Measurements from ENCODE around the gene CFAP46. TPM values are rescaled to one million over a fixed set of nuclear protein-coding genes. Genes with fewer than 3 reads are reported as not detected.

The CFAP46 gene
- total and polyA plus RNA-seq, 4 donors, result 0.33 to 0.59 (median 0.42) TPM

DNA sequence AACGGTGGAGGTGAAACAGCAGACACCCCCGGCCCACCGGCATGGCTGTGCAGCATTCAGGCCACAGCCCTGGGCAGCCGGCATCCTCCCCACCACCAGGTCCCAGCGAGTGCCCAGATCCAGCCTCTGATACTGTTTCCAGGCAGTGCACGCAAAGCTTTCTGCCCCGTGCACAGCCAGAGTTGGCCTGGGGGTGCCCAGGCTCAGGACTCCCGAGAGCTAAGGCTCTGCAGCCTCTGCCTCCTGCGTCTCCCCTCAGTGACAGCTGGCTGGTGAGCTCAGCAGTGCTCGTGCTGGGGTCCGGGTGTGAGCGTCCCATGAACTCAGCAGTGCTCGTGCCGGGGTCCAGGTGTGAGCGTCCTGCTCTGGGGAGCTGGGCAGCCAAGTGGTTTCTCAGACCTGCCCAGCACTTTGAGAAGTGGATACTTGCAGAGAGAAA, 65.4 kb downstream of the CFAP46 start:
- DNase-seq (ENCODE audit: low spot score), result no peak
- no peaks in the 10 kb centered on the region for H3K4me1 ChIP-seq (ENCODE audit: control insufficient read depth in 4 of 4, insufficient read depth in 4 of 4, low read length in 3 of 4)
- no peak overlapping the region for H3K4me3 ChIP-seq (ENCODE audit: low read depth in 1 of 3, low read length in 3 of 3)
- peaks cover 0 to 4% (median 0%) of the 10 kb centered on the region in 4 donors for H3K27me3 ChIP-seq (ENCODE audit: control insufficient read depth in 4 of 4, insufficient read depth in 4 of 4, low read length in 3 of 4)
- no peaks in the 10 kb centered on the region for H3K9me3 ChIP-seq (ENCODE audit: control insufficient read depth in 4 of 4, low read length in 3 of 4)
- no peak for TF ChIP-seq RAD21 (IDR thresholded peaks at IDR 0.05)
- TF ChIP-seq HNF4A (conservative IDR thresholded peaks at IDR 0.05), result no peak
- TF ChIP-seq JUND (IDR thresholded peaks at IDR 0.05), result no peak
- TF ChIP-seq, protein P1, sequence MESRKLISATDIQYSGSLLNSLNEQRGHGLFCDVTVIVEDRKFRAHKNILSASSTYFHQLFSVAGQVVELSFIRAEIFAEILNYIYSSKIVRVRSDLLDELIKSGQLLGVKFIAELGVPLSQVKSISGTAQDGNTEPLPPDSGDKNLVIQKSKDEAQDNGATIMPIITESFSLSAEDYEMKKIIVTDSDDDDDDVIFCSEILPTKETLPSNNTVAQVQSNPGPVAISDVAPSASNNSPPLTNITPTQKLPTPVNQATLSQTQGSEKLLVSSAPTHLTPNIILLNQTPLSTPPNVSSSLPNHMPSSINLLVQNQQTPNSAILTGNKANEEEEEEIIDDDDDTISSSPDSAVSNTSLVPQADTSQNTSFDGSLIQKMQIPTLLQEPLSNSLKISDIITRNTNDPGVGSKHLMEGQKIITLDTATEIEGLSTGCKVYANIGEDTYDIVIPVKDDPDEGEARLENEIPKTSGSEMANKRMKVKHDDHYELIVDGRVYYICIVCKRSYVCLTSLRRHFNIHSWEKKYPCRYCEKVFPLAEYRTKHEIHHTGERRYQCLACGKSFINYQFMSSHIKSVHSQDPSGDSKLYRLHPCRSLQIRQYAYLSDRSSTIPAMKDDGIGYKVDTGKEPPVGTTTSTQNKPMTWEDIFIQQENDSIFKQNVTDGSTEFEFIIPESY (IDR thresholded peaks at IDR 0.05), result no peak
- no peak for TF ChIP-seq FOXA1 (IDR thresholded peaks at IDR 0.05)
- TF ChIP-seq, protein P2, sequence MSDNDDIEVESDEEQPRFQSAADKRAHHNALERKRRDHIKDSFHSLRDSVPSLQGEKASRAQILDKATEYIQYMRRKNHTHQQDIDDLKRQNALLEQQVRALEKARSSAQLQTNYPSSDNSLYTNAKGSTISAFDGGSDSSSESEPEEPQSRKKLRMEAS (IDR thresholded peaks at IDR 0.05), result no peak
- TF ChIP-seq, protein P3, sequence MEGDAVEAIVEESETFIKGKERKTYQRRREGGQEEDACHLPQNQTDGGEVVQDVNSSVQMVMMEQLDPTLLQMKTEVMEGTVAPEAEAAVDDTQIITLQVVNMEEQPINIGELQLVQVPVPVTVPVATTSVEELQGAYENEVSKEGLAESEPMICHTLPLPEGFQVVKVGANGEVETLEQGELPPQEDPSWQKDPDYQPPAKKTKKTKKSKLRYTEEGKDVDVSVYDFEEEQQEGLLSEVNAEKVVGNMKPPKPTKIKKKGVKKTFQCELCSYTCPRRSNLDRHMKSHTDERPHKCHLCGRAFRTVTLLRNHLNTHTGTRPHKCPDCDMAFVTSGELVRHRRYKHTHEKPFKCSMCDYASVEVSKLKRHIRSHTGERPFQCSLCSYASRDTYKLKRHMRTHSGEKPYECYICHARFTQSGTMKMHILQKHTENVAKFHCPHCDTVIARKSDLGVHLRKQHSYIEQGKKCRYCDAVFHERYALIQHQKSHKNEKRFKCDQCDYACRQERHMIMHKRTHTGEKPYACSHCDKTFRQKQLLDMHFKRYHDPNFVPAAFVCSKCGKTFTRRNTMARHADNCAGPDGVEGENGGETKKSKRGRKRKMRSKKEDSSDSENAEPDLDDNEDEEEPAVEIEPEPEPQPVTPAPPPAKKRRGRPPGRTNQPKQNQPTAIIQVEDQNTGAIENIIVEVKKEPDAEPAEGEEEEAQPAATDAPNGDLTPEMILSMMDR (IDR thresholded peaks at IDR 0.05; ENCODE audit: low read depth, low read length, missing input control), result no peak
- no peak for TF ChIP-seq EGR1 (IDR thresholded peaks at IDR 0.05; ENCODE audit: low read depth in 2 of 2)
- TF ChIP-seq YY1 (IDR thresholded peaks at IDR 0.05), result no peak
- TF ChIP-seq GABPA (IDR thresholded peaks at IDR 0.05 in 1 of 2, conservative IDR thresholded peaks at IDR 0.05 in 1 of 2), result no peak
- TF ChIP-seq HNF4G (IDR thresholded peaks at IDR 0.05), result no peak
- TF ChIP-seq FOXA2 (IDR thresholded peaks at IDR 0.05), result no peak
- no peak for TF ChIP-seq RXRA (IDR thresholded peaks at IDR 0.05)
- no peak for TF ChIP-seq SP1 (IDR thresholded peaks at IDR 0.05)
- TF ChIP-seq, protein P4, sequence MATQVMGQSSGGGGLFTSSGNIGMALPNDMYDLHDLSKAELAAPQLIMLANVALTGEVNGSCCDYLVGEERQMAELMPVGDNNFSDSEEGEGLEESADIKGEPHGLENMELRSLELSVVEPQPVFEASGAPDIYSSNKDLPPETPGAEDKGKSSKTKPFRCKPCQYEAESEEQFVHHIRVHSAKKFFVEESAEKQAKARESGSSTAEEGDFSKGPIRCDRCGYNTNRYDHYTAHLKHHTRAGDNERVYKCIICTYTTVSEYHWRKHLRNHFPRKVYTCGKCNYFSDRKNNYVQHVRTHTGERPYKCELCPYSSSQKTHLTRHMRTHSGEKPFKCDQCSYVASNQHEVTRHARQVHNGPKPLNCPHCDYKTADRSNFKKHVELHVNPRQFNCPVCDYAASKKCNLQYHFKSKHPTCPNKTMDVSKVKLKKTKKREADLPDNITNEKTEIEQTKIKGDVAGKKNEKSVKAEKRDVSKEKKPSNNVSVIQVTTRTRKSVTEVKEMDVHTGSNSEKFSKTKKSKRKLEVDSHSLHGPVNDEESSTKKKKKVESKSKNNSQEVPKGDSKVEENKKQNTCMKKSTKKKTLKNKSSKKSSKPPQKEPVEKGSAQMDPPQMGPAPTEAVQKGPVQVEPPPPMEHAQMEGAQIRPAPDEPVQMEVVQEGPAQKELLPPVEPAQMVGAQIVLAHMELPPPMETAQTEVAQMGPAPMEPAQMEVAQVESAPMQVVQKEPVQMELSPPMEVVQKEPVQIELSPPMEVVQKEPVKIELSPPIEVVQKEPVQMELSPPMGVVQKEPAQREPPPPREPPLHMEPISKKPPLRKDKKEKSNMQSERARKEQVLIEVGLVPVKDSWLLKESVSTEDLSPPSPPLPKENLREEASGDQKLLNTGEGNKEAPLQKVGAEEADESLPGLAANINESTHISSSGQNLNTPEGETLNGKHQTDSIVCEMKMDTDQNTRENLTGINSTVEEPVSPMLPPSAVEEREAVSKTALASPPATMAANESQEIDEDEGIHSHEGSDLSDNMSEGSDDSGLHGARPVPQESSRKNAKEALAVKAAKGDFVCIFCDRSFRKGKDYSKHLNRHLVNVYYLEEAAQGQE (IDR thresholded peaks at IDR 0.05), result no peak
- TF ChIP-seq NR2F2 (IDR thresholded peaks at IDR 0.05), result no peak
- TF ChIP-seq, protein P5, sequence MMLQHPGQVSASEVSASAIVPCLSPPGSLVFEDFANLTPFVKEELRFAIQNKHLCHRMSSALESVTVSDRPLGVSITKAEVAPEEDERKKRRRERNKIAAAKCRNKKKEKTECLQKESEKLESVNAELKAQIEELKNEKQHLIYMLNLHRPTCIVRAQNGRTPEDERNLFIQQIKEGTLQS (IDR thresholded peaks at IDR 0.05), result no peak
- no peak for TF ChIP-seq TAF1 (conservative IDR thresholded peaks at IDR 0.05)
- H3K36me3 ChIP-seq (ENCODE audit: control insufficient read depth in 4 of 4, insufficient read depth in 3 of 4, low read depth in 1 of 4, low read length in 3 of 4), result no peaks in the 10 kb centered on the region
- H3K9ac ChIP-seq (ENCODE audit: low read depth in 1 of 2, low read length in 2 of 2), result no peak overlapping the region
- 85% methylated on average over 15 of the region's 15 CpGs for WGBS
- no peak overlapping the region for H3K27ac ChIP-seq (ENCODE audit: low read depth in 1 of 2, low read length in 2 of 2)

Data from liver (tissue), 9 donors.